ENCODE results near the gene CUX1.

Gene CUX1

GRCh38 chr7:102272917-102273748, 455.7 kb downstream of the CUX1 start:
- no peak for DNase-seq (ENCODE audit: low read depth)

- DNase-seq (ENCODE audit: low read depth): no peak
These were observed 456.6 kb downstream of the CUX1 start for GRCh38 chr7:102273749-102274712.

GRCh38 chr7:102275123-102275703, 457.8 kb downstream of the CUX1 start:
- DNase-seq (ENCODE audit: low read depth): no peak

GRCh38 chr7:102277901-102278300, 460.5 kb downstream of the CUX1 start:
- no peak for DNase-seq (ENCODE audit: low read depth)

GRCh38 chr7:102279537-102280400, 462.3 kb downstream of the CUX1 start:
- no peak for DNase-seq (ENCODE audit: low read depth)

- DNase-seq (ENCODE audit: low read depth): no peak
These were observed 463.1 kb downstream of the CUX1 start for GRCh38 chr7:102280521-102280920.

- DNase-seq (ENCODE audit: low read depth): no peak
These were observed 464.4 kb downstream of the CUX1 start for GRCh38 chr7:102281785-102282184.

- DNase-seq (ENCODE audit: low read depth): no peak
These were observed 465.3 kb downstream of the CUX1 start for GRCh38 chr7:102282465-102283362.

- DNase-seq (ENCODE audit: low read depth): no peak
These were observed 466.2 kb downstream of the CUX1 start for GRCh38 chr7:102283477-102284189.

GRCh38 chr7:102284399-102284798, 467.0 kb downstream of the CUX1 start:
- DNase-seq (ENCODE audit: low read depth): no peak

- DNase-seq (ENCODE audit: low read depth): no peak
These were observed 467.6 kb downstream of the CUX1 start for GRCh38 chr7:102284891-102285539.

GRCh38 chr7:102285540-102286236, 468.3 kb downstream of the CUX1 start:
- DNase-seq (ENCODE audit: low read depth): no peak

- DNase-seq (ENCODE audit: low read depth): no peak
These were observed 469.0 kb downstream of the CUX1 start, which contains the start of gene SH2B2 for GRCh38 chr7:102286237-102287110. Gene SH2B2 (plus strand): TSS chr7:102286868. CDS start chr7:102300551, 13,683 bp downstream.

GRCh38 chr7:102287111-102287980, 469.9 kb downstream of the CUX1 start:
- no peak for DNase-seq (ENCODE audit: low read depth)

- DNase-seq (ENCODE audit: low read depth): no peak
These were observed 470.5 kb downstream of the CUX1 start for GRCh38 chr7:102287981-102288278.

GRCh38 chr7:102288285-102288930, 471.0 kb downstream of the CUX1 start:
- no peak for DNase-seq (ENCODE audit: low read depth)
